SK-N-SH (cell line): ENCODE measurements around the gene RPRM.

Experiments used
- CHD2 ChIP-seq: fragments of 150-350 bp; IDR thresholded peaks from 2 replicates; pipeline ENCODE4 v1.6.1; 2018; ENCODE audit warnings: low read length; ENCODE audit not compliant: partially characterized antibody
- CTCF ChIP-seq: fragments of 200-600 bp; sonication (generic); IDR thresholded peaks from 2 replicates; pipeline ENCODE4 v1.6.1; 2017; ENCODE audit warnings: antibody characterized with exemption, mild to moderate bottlenecking, moderate library complexity
- EZH2phosphoT487 ChIP-seq: fragments of 200-600 bp; sonication (generic); IDR thresholded peaks from 2 replicates; pipeline ENCODE4 v1.6.1; 2017; ENCODE audit warnings: low read depth, mixed run types, mild to moderate bottlenecking, antibody characterized with exemption, moderate library complexity, borderline replicate concordance
- PBX3 ChIP-seq: IDR thresholded peaks from 2 replicates; pipeline ENCODE4; 2012
- POLR2AphosphoS5 ChIP-seq: IDR thresholded peaks from 2 replicates; pipeline ENCODE4 v1.6.1; 2012; ENCODE audit warnings: low read depth, low read length
- SMC3 ChIP-seq: IDR thresholded peaks from 2 replicates; pipeline ENCODE4 v1.6.1; 2012; ENCODE audit warnings: low read depth, low read length, improper control_type of control experiment
- TF ChIP-seq, protein P1 (sequence below): IDR thresholded peaks from 2 replicates; pipeline ENCODE4 v1.6.1; 2012; ENCODE audit warnings: mild to moderate bottlenecking, low read depth, low read length, moderate library complexity

- no peak for TF ChIP-seq CTCF
- TF ChIP-seq, protein P1, sequence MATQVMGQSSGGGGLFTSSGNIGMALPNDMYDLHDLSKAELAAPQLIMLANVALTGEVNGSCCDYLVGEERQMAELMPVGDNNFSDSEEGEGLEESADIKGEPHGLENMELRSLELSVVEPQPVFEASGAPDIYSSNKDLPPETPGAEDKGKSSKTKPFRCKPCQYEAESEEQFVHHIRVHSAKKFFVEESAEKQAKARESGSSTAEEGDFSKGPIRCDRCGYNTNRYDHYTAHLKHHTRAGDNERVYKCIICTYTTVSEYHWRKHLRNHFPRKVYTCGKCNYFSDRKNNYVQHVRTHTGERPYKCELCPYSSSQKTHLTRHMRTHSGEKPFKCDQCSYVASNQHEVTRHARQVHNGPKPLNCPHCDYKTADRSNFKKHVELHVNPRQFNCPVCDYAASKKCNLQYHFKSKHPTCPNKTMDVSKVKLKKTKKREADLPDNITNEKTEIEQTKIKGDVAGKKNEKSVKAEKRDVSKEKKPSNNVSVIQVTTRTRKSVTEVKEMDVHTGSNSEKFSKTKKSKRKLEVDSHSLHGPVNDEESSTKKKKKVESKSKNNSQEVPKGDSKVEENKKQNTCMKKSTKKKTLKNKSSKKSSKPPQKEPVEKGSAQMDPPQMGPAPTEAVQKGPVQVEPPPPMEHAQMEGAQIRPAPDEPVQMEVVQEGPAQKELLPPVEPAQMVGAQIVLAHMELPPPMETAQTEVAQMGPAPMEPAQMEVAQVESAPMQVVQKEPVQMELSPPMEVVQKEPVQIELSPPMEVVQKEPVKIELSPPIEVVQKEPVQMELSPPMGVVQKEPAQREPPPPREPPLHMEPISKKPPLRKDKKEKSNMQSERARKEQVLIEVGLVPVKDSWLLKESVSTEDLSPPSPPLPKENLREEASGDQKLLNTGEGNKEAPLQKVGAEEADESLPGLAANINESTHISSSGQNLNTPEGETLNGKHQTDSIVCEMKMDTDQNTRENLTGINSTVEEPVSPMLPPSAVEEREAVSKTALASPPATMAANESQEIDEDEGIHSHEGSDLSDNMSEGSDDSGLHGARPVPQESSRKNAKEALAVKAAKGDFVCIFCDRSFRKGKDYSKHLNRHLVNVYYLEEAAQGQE = no peak
- no peak for TF ChIP-seq EZH2phosphoT487
- no peak for TF ChIP-seq CHD2
- TF ChIP-seq POLR2AphosphoS5 = no peak
- TF ChIP-seq SMC3 = no peak
- no peak for TF ChIP-seq PBX3
Observed at GRCh38 chr2:153479573-153479972, 1.0 kb upstream of the RPRM start.
